ENCODE data around the gene PFKP.

DNA sequence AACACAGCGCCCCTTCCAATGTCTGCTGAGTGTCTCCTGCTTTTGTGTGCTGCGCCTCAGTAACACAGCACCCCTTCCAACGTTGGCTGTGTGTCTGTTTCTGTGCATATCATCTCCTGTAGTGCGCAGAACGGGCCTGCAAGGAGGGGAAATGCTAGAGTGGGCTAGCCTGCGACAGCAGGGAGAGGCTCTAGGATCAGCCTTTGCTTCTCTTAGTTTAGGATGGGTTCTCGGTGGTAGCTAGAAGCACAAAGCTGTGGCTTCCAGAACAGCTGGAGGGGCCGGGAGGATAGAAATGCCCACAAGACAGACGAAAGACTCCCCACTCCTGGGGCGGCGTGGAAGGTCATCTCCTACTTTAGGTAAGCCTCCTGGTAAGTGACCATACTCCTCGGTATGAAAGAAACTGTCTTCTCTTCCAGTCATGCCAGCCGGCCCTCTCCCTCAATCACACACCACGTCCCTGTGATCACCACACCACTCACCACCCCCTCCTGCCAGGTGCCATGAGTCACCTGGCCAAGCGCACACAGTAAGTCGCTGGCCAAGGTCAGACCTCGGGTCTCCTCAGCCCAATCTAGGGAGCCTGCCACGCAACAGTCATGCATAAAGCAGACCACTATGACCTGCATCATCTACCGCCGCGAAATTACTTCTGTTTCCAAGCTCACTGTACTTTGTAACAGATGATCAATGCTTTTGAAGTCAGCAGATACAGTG is 100.4 kb downstream of the PFKP start:
- TF ChIP-seq, protein P1, sequence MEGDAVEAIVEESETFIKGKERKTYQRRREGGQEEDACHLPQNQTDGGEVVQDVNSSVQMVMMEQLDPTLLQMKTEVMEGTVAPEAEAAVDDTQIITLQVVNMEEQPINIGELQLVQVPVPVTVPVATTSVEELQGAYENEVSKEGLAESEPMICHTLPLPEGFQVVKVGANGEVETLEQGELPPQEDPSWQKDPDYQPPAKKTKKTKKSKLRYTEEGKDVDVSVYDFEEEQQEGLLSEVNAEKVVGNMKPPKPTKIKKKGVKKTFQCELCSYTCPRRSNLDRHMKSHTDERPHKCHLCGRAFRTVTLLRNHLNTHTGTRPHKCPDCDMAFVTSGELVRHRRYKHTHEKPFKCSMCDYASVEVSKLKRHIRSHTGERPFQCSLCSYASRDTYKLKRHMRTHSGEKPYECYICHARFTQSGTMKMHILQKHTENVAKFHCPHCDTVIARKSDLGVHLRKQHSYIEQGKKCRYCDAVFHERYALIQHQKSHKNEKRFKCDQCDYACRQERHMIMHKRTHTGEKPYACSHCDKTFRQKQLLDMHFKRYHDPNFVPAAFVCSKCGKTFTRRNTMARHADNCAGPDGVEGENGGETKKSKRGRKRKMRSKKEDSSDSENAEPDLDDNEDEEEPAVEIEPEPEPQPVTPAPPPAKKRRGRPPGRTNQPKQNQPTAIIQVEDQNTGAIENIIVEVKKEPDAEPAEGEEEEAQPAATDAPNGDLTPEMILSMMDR (IDR thresholded peaks at IDR 0.05): no peak
- TF ChIP-seq POLR2A (IDR thresholded peaks at IDR 0.05): no peak

Data from lower leg skin (tissue), 3 donors.